ENCODE results near the gene LIMCH1. TPM values are rescaled to one million over a fixed set of nuclear protein-coding genes. Genes with fewer than 3 reads are reported as not detected.
"Not testable (repeated sequence)": the region's sequence is repeated elsewhere in the genome, so short reads cannot be mapped to it uniquely, and the experiment has no call there.

The LIMCH1 gene
- total and polyA plus RNA-seq, 7 donors: 14.2 to 279 (median 169) TPM

DNA sequence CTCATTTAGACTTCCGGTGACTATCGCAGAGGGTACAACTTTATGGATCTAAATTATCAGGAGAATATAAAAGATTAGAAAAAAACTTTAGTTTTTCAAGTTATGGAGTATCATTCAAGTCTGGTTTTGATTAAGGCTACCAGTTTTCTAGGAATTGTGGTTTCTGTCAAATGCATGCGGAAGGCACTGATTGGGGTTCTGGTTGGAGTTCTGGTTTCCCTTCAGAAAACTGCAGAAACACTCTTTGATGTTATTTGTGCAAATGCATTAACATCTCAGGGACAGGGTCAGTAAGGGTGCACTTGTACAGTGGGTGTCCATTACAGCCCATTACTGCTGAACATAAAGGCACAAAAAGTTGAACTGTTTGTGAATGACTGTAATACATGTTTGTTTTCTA lies 100.2 kb downstream of the LIMCH1 start:
- Histone ChIP-seq H3K4me1 (peaks cover 5% of the 10 kb centered on the region), H3K27me3 (ENCODE audit: insufficient read depth in 3 of 3, low read length in 2 of 3) (no peaks in the 10 kb centered on the region), H3K27ac (no peak overlapping the region), H3K4me3 (no peak overlapping the region), H3K36me3 (ENCODE audit: insufficient read depth in 1 of 2, low read depth in 1 of 2) (peaks cover 0 to 41% of the 10 kb centered on the region in 2 donors), H3K9me3 (no peaks in the 10 kb centered on the region)
- DNase-seq (no peak), ATAC-seq (no peak)
- intact Hi-C loops (cut with DNase I): no loop called here
- TF ChIP-seq, protein P1, sequence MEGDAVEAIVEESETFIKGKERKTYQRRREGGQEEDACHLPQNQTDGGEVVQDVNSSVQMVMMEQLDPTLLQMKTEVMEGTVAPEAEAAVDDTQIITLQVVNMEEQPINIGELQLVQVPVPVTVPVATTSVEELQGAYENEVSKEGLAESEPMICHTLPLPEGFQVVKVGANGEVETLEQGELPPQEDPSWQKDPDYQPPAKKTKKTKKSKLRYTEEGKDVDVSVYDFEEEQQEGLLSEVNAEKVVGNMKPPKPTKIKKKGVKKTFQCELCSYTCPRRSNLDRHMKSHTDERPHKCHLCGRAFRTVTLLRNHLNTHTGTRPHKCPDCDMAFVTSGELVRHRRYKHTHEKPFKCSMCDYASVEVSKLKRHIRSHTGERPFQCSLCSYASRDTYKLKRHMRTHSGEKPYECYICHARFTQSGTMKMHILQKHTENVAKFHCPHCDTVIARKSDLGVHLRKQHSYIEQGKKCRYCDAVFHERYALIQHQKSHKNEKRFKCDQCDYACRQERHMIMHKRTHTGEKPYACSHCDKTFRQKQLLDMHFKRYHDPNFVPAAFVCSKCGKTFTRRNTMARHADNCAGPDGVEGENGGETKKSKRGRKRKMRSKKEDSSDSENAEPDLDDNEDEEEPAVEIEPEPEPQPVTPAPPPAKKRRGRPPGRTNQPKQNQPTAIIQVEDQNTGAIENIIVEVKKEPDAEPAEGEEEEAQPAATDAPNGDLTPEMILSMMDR (IDR thresholded peaks at IDR 0.05): no peak
- WGBS, 3 donors: 96 to 98% (median 97%) methylated on average over 3 of the region's 3 CpGs

GRCh38 chr4:41638866-41639265 lies 100.9 kb downstream of the LIMCH1 start:
- Histone ChIP-seq H3K36me3 (ENCODE audit: insufficient read depth in 1 of 2, low read depth in 1 of 2) (peaks cover 0 to 36% of the 10 kb centered on the region in 2 donors), H3K4me1 (no peaks in the 10 kb centered on the region), H3K27ac (no peak overlapping the region), H3K27me3 (ENCODE audit: insufficient read depth in 3 of 3, low read length in 2 of 3) (no peaks in the 10 kb centered on the region), H3K9me3 (no peaks in the 10 kb centered on the region), H3K4me3 (no peak overlapping the region)
- ATAC-seq: no peak
- intact Hi-C loops (cut with DNase I): no loop called here
- 90 to 94% (median 93%) methylated on average over 4 of the region's 4 CpGs for WGBS, 3 donors
- no peak for DNase-seq
- TF ChIP-seq, protein P1 (IDR thresholded peaks at IDR 0.05): no peak

- ATAC-seq (no peak), DNase-seq (no peak)
- 85 to 96% (median 93%) methylated on average over 1 of the region's 1 CpG for WGBS, 3 donors
- TF ChIP-seq, protein P1 (IDR thresholded peaks at IDR 0.05): no peak
- Histone ChIP-seq H3K27ac (no peak overlapping the region), H3K27me3 (ENCODE audit: insufficient read depth in 3 of 3, low read length in 2 of 3) (no peaks in the 10 kb centered on the region), H3K4me1 (no peaks in the 10 kb centered on the region), H3K36me3 (ENCODE audit: insufficient read depth in 1 of 2, low read depth in 1 of 2) (peaks cover 0 to 32% of the 10 kb centered on the region in 2 donors), H3K4me3 (no peak overlapping the region), H3K9me3 (no peaks in the 10 kb centered on the region)
- intact Hi-C loops (cut with DNase I): no loop called here
These were observed 101.3 kb downstream of the LIMCH1 start for GRCh38 chr4:41639291-41639690.

DNA sequence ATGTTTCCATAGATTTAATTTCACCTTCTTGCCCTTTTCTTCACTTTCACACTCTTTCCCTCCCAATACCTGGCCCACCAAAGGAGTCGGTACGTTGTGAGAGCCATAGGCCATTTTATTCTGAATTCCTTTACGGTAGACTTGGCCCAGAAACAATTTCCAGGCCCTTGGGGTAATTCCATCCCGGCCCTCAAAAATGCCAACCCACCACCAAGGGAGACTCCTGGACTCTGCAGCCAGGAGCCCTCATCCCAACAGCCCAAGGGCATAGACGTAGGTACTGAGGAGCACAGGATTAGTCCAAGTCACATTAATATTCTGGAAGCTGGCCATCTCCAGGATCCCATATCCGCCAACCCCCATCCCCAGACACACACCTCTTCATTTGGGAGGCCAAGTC lies 102.9 kb downstream of the LIMCH1 start:
- ATAC-seq (peak in 1 of 4 donors; percentile 16), DNase-seq (no peak)
- Histone ChIP-seq H3K9me3 (no peaks in the 10 kb centered on the region), H3K27ac (no peak overlapping the region), H3K36me3 (ENCODE audit: insufficient read depth in 1 of 2, low read depth in 1 of 2) (peaks cover 0 to 24% of the 10 kb centered on the region in 2 donors), H3K4me3 (no peak overlapping the region), H3K27me3 (ENCODE audit: insufficient read depth in 3 of 3, low read length in 2 of 3) (no peaks in the 10 kb centered on the region), H3K4me1 (no peaks in the 10 kb centered on the region)
- WGBS, 3 donors: 54 to 76% (median 65%) methylated on average over 6 of the region's 6 CpGs
- TF ChIP-seq, protein P1 (IDR thresholded peaks at IDR 0.05): no peak
- intact Hi-C loops (cut with DNase I): loop anchor here (5.0 to 10.0 kb wide), 3 partner anchors 119 to 279 kb away; no protein-coding TSS in a partner anchor

DNA sequence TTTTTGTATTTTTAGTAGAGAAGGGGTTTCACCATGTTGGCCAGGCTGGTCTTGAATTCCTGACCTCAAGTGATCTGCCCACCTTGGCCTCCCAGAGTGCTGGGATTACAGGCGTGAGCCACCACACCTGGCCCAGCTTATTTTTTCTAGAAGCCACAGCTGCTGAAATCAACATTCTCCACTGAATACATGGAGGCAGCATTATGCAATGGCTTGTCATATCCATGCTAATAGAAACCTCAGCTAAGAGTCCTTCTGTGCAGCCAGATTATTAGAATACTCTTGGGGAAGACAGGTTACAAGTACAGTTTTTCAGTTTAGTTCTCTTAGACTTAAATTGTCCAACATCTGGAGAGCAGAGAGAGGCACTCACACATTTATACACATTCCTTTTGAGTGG lies 104.8 kb downstream of the LIMCH1 start:
- not testable (repeated sequence) for ATAC-seq; H3K9me3 ChIP-seq; H3K27me3 ChIP-seq (ENCODE audit: insufficient read depth in 3 of 3, low read length in 2 of 3); DNase-seq; H3K4me3 ChIP-seq; H3K27ac ChIP-seq; H3K4me1 ChIP-seq
- intact Hi-C loops (cut with DNase I): loop anchor here (5.0 to 10.0 kb wide), 3 partner anchors 120 to 280 kb away; no protein-coding TSS in a partner anchor
- H3K36me3 ChIP-seq (ENCODE audit: insufficient read depth in 1 of 2, low read depth in 1 of 2): peaks cover 0 to 33% of the 10 kb centered on the region in 2 donors
- 80 to 92% (median 90%) methylated on average over 1 of the region's 1 CpG for WGBS, 3 donors

Data from psoas muscle (tissue), 8 donors.